Dermis microvascular lymphatic vessel endothelial cell (primary cell): ENCODE measurements around the gene SCD5. TPM values are rescaled to one million over a fixed set of nuclear protein-coding genes. Genes with fewer than 3 reads are reported as not detected.

Source experiments
- DNase-seq, 2 donors: peaks; one replicate each; pipeline versions ENCODE4 v3.0.0 to v3.0.0-alpha.2; 2010; ENCODE audit warnings: low read depth in 2 of 2
- total RNA-seq: library from RNA; depleted of rRNA; stranded (reverse); fragments of >200 nt; gene quantifications from 2 replicates; pipeline ENCODE4 v1.2.1, GENCODE V29; 2014

SCD5 gene
- total RNA-seq, 1 donor from 2014 or later, result 23.6 TPM

DNA sequence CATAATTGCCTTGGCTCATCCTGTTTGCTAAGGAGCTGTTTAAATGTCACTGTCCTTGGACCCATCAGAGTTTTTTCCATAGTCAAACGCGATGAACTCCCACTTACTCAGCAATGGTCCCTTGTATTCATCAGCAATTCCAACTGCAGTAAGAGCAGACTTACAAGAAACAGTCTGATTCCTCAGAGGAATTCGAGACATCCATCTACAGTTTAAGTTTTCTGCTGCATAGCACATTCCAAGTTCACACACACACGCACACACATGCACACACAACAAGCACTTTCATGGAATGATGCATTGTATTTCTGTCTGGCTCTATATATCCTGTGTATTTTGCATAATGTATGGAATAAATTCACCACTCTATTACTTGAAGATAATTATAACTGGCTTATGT, 204.1 kb downstream of the SCD5 start:
- DNase-seq, result no peak

GRCh38 chr4:82593411-82593810, 205.2 kb downstream of the SCD5 start:
- DNase-seq, result no peak

DNA sequence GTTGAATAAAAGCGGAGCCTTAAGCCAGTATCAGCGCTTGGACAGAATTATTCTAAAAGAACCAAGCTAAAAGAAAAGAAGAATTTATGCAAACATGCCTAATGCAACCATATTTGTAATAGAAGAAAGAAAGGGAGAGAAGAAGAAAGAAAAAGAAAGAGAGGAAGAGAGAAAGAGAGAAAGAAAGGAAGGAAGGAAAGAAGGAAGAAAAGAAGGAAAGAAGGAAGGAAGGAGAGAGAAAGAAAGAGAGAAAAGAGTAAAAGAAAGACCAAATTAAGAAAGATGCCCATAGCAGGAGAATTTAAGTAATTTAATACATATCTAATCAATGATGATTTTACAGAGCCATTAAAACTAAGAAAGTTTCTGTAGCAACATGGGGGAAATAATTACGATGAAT, 206.0 kb downstream of the SCD5 start:
- DNase-seq, result no peak

DNA sequence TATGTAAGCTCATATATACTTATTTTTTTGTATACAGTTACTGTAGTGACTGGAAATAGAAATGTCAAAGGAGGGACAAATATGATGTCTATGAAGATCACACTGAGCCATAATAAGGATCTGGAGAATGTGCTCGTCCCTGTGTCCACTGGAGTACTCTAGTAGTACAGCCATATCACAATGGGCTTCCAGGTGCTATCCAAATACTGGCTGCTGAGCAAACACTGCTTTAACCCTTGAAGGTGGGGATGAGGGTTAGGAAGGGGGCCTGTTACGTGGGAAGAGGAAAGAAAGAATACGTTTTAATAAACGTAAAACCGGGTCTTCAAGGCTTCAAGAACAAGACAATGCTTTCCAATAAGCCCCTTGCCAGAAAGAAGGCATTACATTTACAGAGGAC, 207.0 kb downstream of the SCD5 start:
- no peak for DNase-seq

- no peak for DNase-seq
These were observed 208.8 kb downstream of the SCD5 start for GRCh38 chr4:82589756-82590155.

- DNase-seq, result no peak
These were observed 209.8 kb downstream of the SCD5 start for GRCh38 chr4:82588771-82589270.

DNA sequence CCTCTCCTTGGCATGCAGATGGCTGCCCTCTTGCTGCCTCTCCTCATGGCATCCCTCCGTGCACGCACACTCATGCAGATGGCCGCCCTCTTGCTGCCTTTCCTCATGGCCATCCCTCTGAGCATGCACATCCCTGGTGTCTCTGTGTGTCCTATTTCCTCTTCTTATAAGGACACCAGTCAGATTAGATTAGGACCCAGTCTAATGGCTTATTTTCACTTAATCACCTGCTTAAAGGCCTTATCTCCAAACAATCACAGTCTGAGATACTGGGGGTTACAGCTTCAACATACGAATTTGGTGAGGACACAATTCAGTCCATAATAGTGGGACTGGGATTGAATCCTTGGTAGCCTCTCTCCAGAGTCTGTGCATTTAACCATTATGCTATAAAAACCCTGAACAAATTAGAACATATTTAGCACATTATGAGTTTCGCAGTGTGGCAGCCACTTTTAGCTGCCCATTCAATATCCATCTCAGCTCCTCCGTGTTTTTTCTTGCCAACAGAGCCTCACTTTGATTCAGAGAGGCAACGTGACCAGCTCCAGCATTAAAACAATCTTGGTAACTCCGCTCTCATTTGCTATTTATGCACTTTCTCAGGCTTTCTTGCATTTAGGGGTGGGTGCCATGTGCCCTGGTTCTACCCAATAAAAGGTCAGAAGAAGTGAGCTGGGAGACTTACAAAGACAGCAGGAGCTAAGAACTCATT, 210.6 kb downstream of the SCD5 start:
- no peak for DNase-seq

DNA sequence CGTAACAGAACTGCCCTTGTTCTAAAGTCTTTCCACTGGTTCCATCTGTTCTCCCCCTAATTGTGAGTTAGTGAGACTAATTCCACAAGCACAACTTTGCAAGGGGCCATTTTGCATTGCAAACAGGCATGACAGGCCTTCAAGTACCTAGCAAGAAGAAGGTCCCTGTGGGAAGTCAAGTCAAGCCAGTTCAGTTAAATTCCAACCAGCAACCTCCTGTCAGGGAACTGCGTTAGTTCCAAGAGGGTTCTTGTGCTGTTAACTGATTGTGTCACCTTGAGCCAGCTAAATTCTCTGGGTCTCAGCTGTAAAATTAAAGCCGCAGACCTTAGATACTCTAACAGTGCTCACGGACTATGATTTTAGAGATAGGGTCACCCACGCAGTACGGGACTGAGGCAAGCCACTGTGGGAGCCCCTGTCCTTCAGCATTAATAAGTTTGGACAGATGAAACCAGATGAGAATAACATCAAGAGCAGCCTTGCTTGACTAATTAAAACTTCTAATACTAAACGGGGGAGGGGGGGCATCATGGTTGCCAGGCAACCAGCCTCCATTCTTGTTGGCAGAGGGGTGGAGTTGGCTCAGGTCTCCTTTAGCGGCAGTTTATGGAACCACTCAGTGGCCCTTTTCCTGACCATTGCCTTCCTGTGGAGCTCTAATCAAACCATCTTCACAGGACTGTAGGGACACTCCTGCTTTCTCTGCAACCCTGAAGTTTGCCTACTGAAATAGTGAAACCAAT, 212.7 kb downstream of the SCD5 start:
- no peak for DNase-seq

GRCh38 chr4:82584931-82585330, 213.7 kb downstream of the SCD5 start:
- no peak for DNase-seq

GRCh38 chr4:82583897-82584587, 214.6 kb downstream of the SCD5 start:
- DNase-seq, result no peak

GRCh38 chr4:82579932-82580331, 218.7 kb downstream of the SCD5 start:
- DNase-seq, result no peak

Other genes with a start within 250 kb of the SCD5 start
- 7.1 and 13.0 TPM in 2 replicates for gene TMEM150C, start 236.8 kb downstream of the SCD5 start, total RNA-seq
- 190 and 250 TPM in 2 replicates for gene SEC31A, start 92.4 kb upstream of the SCD5 start, total RNA-seq
- gene THAP9, start 101.9 kb upstream of the SCD5 start, total RNA-seq, result 5.0 and 5.4 TPM in 2 replicates
- gene LIN54, start 212.0 kb upstream of the SCD5 start, total RNA-seq, result 9.1 and 9.5 TPM in 2 replicates
- 88.9 and 89.6 TPM in 2 replicates for gene COPS4, start 236.4 kb upstream of the SCD5 start, total RNA-seq